Esophagus muscularis mucosa (tissue), 4 donors: ENCODE measurements around the gene L3MBTL2. TPM values are rescaled to one million over a fixed set of nuclear protein-coding genes. Genes with fewer than 3 reads are reported as not detected.

Experiments
- DNase-seq: peaks from one replicate; pipeline ENCODE4 v3.0.0-alpha.2; 2017; ENCODE audit errors: extremely low spot score
- H3K27ac ChIP-seq, 4 donors: fragments of 200-600 bp; sonication (generic); replicated peaks in 1 of 4; 1 replicate in 3 of 4; 2 replicates in 1 of 4; pipeline ENCODE4 v1.5.1; 2016 to 2019; ENCODE audit warnings: mild to moderate bottlenecking in 1 of 4
- H3K27me3 ChIP-seq, 4 donors: fragments of 200-600 bp; sonication (generic); one replicate each; pipeline versions ENCODE4 v1.5.1 to v1.6.0; 2016 to 2019
- H3K36me3 ChIP-seq, 4 donors: fragments of 200-600 bp; sonication (generic); one replicate each; pipeline ENCODE4 v1.5.1; 2016 to 2019
- H3K4me1 ChIP-seq, 4 donors: fragments of 200-600 bp; sonication (generic); one replicate each; pipeline ENCODE4 v1.5.1; 2016 to 2019
- H3K4me3 ChIP-seq, 4 donors: fragments of 200-600 bp; sonication (generic); 1 replicate in 2 of 4; 2 replicates in 2 of 4; pipeline ENCODE4 v1.5.1; 2016 to 2019; ENCODE audit warnings: mild to moderate bottlenecking in 4 of 4, moderate library complexity in 1 of 4
- H3K9me3 ChIP-seq, 4 donors: fragments of 200-600 bp; sonication (generic); 1 replicate in 3 of 4; 2 replicates in 1 of 4; pipeline ENCODE4 v1.5.1; 2016 to 2019
- CTCF ChIP-seq, 3 experiments: fragments of 200-600 bp in 2 of 3; fragments of 450-650 bp in 1 of 3; sonication (generic) in 2 of 3; IDR thresholded peaks; one replicate each; pipeline ENCODE4 v1.5.1; 2017 to 2019; ENCODE audit warnings: antibody characterized with exemption in 3 of 3, mild to moderate bottlenecking in 2 of 3, moderate library complexity in 1 of 3
- EP300 ChIP-seq: sonication (generic); formaldehyde crosslinking; IDR thresholded peaks from one replicate; pipeline ENCODE4 v1.6.1; 2017; ENCODE audit warnings: antibody characterized with exemption
- POLR2A ChIP-seq: fragments of 450-650 bp; IDR thresholded peaks from one replicate; pipeline ENCODE4 v1.6.1; 2017; ENCODE audit warnings: antibody characterized with exemption, moderate library complexity, mild to moderate bottlenecking, low read depth
- POLR2AphosphoS5 ChIP-seq, 2 donors: sonication (generic); formaldehyde crosslinking; IDR thresholded peaks; one replicate each; pipeline ENCODE4 v1.6.1; 2017; ENCODE audit warnings: antibody characterized with exemption in 2 of 2
- WGBS: methylation state at CpG from one replicate; pipeline ENCODE4 v1.1.5; 2018; 5-methylcytosine and 5-hydroxymethylcytosine counted together
- intact Hi-C: fragments of 100-400 bp; cut with DNase I; formaldehyde crosslinking; loops from one replicate; pipeline ENCODE4 v1.15.1; 2023
- small RNA-seq, 3 donors: library from RNA; depleted of rRNA; stranded (forward); fragments of <200 nt; gene quantifications; one replicate each; pipeline ENCODE3, GENCODE V24; 2016
- total RNA-seq, 4 donors: library from RNA; depleted of rRNA; stranded (reverse); fragments of >200 nt; gene quantifications; one replicate each; pipeline versions ENCODE4 v1.1.0 to v1.2.1, GENCODE V29; 2016

Gene L3MBTL2
- total RNA-seq, 4 donors from 2014 or later, result 17.4 to 29.9 (median 22.4) TPM

- H3K27me3 ChIP-seq, result no peaks in the 10 kb centered on the region
- DNase-seq, result no peak
- H3K4me1 ChIP-seq, result peaks cover 11 to 14% (median 13%) of the 10 kb centered on the region in 4 donors
- no peak overlapping the region for H3K27ac ChIP-seq
- 70% methylated on average over 2 of the region's 2 CpGs for WGBS
- no peaks in the 10 kb centered on the region for H3K9me3 ChIP-seq
- no peak for TF ChIP-seq POLR2AphosphoS5 (IDR thresholded peaks at IDR 0.05)
- TF ChIP-seq EP300, result no peak
- no peak for TF ChIP-seq POLR2A
- TF ChIP-seq CTCF (IDR thresholded peaks at IDR 0.05), result no peak
- H3K36me3 ChIP-seq, result peaks cover 22 to 86% (median 76%) of the 10 kb centered on the region in 4 donors
- intact Hi-C loops, result no loop called here
- no peak overlapping the region for H3K4me3 ChIP-seq
Observed at GRCh38 chr22:41280854-41281253, 75.7 kb downstream of the L3MBTL2 start.

Small RNA genes within 50 kb of the gene (small RNA-seq; reads per million reads assigned to genes)
- gene MIR6889 (0 reads per million in 3 donors), gene RNU6-375P (0 reads per million in 3 donors)

Other genes with a start within 250 kb of the L3MBTL2 start
- gene EP300, start 112.7 kb upstream of the L3MBTL2 start, total RNA-seq, result 100 to 1,000 TPM in 1 of 4 donors, 10 to 100 TPM in 3; 50.5 to 111 (median 77.7) TPM
- gene CHADL, start 35.6 kb downstream of the L3MBTL2 start, total RNA-seq, result 10 to 100 TPM in 2 of 4 donors, 1 to 10 TPM in 2; 7.5 to 13.2 (median 10.3) TPM
- gene RANGAP1, start 80.9 kb downstream of the L3MBTL2 start, total RNA-seq, result 10 to 100 TPM; 39.9 to 87.9 (median 65.5) TPM
- 10 to 100 TPM; 39.9 to 72.2 (median 54.3) TPM for gene ZC3H7B, start 96.2 kb downstream of the L3MBTL2 start, total RNA-seq
- 10 to 100 TPM; 19.5 to 47.8 (median 36.6) TPM for gene TEF, start 176.6 kb downstream of the L3MBTL2 start, total RNA-seq
- gene TOB2, start 241.5 kb downstream of the L3MBTL2 start, total RNA-seq, result 100 to 1,000 TPM in 1 of 4 donors, 10 to 100 TPM in 3; 56.2 to 100 (median 93.0) TPM